ENCODE results near the gene KLHL29. TPM values are rescaled to one million over a fixed set of nuclear protein-coding genes. Genes with fewer than 3 reads are reported as not detected.

Gene KLHL29
- total RNA-seq, 1 donor from 2014 or later, result 5.0 TPM

- no peak for DNase-seq (ENCODE audit: extremely low spot score, unreplicated experiment)
- TF ChIP-seq CTCF (IDR thresholded peaks at IDR 0.05), result no peak
- Mint-ChIP-seq H3K4me1 (ENCODE audit: unreplicated experiment) (no peaks in the 10 kb centered on the region), H3K27ac (ENCODE audit: unreplicated experiment) (no peak overlapping the region), H3K27me3 (ENCODE audit: unreplicated experiment) (peaks cover 3% of the 10 kb centered on the region), H3K9me3 (ENCODE audit: unreplicated experiment) (no peaks in the 10 kb centered on the region), H3K4me3 (ENCODE audit: unreplicated experiment) (no peak overlapping the region), H3K36me3 (ENCODE audit: unreplicated experiment) (no peaks in the 10 kb centered on the region)
These were observed 244.9 kb downstream of the KLHL29 start for GRCh38 chr2:23629772-23630480.

GRCh38 chr2:23630961-23631360 is 246.0 kb downstream of the KLHL29 start:
- Mint-ChIP-seq H3K4me1 (ENCODE audit: unreplicated experiment) (no peaks in the 10 kb centered on the region), H3K27me3 (ENCODE audit: unreplicated experiment) (no peaks in the 10 kb centered on the region), H3K36me3 (ENCODE audit: unreplicated experiment) (no peaks in the 10 kb centered on the region), H3K9me3 (ENCODE audit: unreplicated experiment) (no peaks in the 10 kb centered on the region), H3K27ac (ENCODE audit: unreplicated experiment) (no peak overlapping the region), H3K4me3 (ENCODE audit: unreplicated experiment) (no peak overlapping the region)
- TF ChIP-seq CTCF (IDR thresholded peaks at IDR 0.05), result no peak
- DNase-seq (ENCODE audit: extremely low spot score, unreplicated experiment), result no peak

GRCh38 chr2:23631389-23631788 is 246.4 kb downstream of the KLHL29 start:
- peaks cover under 1% of the 10 kb centered on the region for H3K4me1 Mint-ChIP-seq (ENCODE audit: unreplicated experiment)
- no peaks in the 10 kb centered on the region for H3K27me3 Mint-ChIP-seq (ENCODE audit: unreplicated experiment)
- H3K36me3 Mint-ChIP-seq (ENCODE audit: unreplicated experiment), result no peaks in the 10 kb centered on the region
- H3K27ac Mint-ChIP-seq (ENCODE audit: unreplicated experiment), result no peak overlapping the region
- TF ChIP-seq CTCF (IDR thresholded peaks at IDR 0.05), result no peak
- no peak for DNase-seq (ENCODE audit: extremely low spot score, unreplicated experiment)
- H3K9me3 Mint-ChIP-seq (ENCODE audit: unreplicated experiment), result no peaks in the 10 kb centered on the region
- no peak overlapping the region for H3K4me3 Mint-ChIP-seq (ENCODE audit: unreplicated experiment)

- Mint-ChIP-seq H3K4me3 (ENCODE audit: unreplicated experiment) (no peak overlapping the region), H3K4me1 (ENCODE audit: unreplicated experiment) (peaks cover 11% of the 10 kb centered on the region), H3K27ac (ENCODE audit: unreplicated experiment) (no peak overlapping the region), H3K9me3 (ENCODE audit: unreplicated experiment) (no peaks in the 10 kb centered on the region), H3K27me3 (ENCODE audit: unreplicated experiment) (no peaks in the 10 kb centered on the region), H3K36me3 (ENCODE audit: unreplicated experiment) (no peaks in the 10 kb centered on the region)
- no peak for TF ChIP-seq CTCF (IDR thresholded peaks at IDR 0.05)
- no peak for DNase-seq (ENCODE audit: extremely low spot score, unreplicated experiment)
These were observed 247.4 kb downstream of the KLHL29 start for GRCh38 chr2:23632386-23632785.

- Mint-ChIP-seq H3K4me1 (ENCODE audit: unreplicated experiment) (peaks cover 13% of the 10 kb centered on the region), H3K4me3 (ENCODE audit: unreplicated experiment) (no peak overlapping the region), H3K27me3 (ENCODE audit: unreplicated experiment) (no peaks in the 10 kb centered on the region), H3K27ac (ENCODE audit: unreplicated experiment) (no peak overlapping the region), H3K36me3 (ENCODE audit: unreplicated experiment) (no peaks in the 10 kb centered on the region), H3K9me3 (ENCODE audit: unreplicated experiment) (no peaks in the 10 kb centered on the region)
- no peak for TF ChIP-seq CTCF (IDR thresholded peaks at IDR 0.05)
- no peak for DNase-seq (ENCODE audit: extremely low spot score, unreplicated experiment)
These were observed 247.9 kb downstream of the KLHL29 start for GRCh38 chr2:23632831-23633395.
